CD14-positive monocyte (primary cell): ENCODE data around the gene CDKN2B-AS1. TPM values are rescaled to one million over a fixed set of nuclear protein-coding genes. Genes with fewer than 3 reads are reported as not detected.

Experiments used
- DNase-seq, 3 donors: peaks; one replicate each; pipeline ENCODE4 v3.0.0-alpha.2; 2011 to 2022
- H2AFZ ChIP-seq: 2 replicates; pipeline ENCODE4 v1.6.0; 2012; ENCODE audit warnings: mild to moderate bottlenecking, low read depth, low read length, inconsistent platforms; ENCODE audit not compliant: insufficient read depth, poor library complexity, severe bottlenecking
- H3K27ac ChIP-seq, 2 donors: 1 replicate in 1 of 2; 2 replicates in 1 of 2; pipeline ENCODE4 v1.5.1; 2012 to 2013; ENCODE audit warnings: low read length in 2 of 2, control low read depth in 1 of 2, inconsistent platforms in 1 of 2, low read depth in 1 of 2, mild to moderate bottlenecking in 1 of 2
- H3K27me3 ChIP-seq, 2 donors: one replicate each; pipeline versions ENCODE4 v1.6.0 to v1.6.1; 2011 to 2013; ENCODE audit warnings: low read length in 2 of 2; ENCODE audit not compliant: control insufficient read depth in 2 of 2, insufficient read depth in 2 of 2
- H3K36me3 ChIP-seq, 2 donors: replicated peaks in 1 of 2; 1 replicate in 1 of 2; 2 replicates in 1 of 2; pipeline versions ENCODE4 v1.5.1 to v1.6.1; 2012 to 2013; ENCODE audit warnings: low read length in 2 of 2, control low read depth in 1 of 2, inconsistent platforms in 1 of 2, mild to moderate bottlenecking in 1 of 2; ENCODE audit not compliant: insufficient read depth in 2 of 2, control insufficient read depth in 1 of 2
- H3K4me1 ChIP-seq, 2 donors: 1 replicate in 1 of 2; 2 replicates in 1 of 2; pipeline versions ENCODE4 v1.5.1 to v1.6.1; 2012 to 2013; ENCODE audit warnings: low read length in 2 of 2, control low read depth in 1 of 2, inconsistent platforms in 1 of 2, mild to moderate bottlenecking in 1 of 2, moderate library complexity in 1 of 2; ENCODE audit not compliant: insufficient read depth in 2 of 2, control insufficient read depth in 1 of 2
- H3K4me2 ChIP-seq: replicated peaks from 2 replicates; pipeline ENCODE3; 2012; ENCODE audit warnings: low read length, moderate library complexity, mild to moderate bottlenecking; ENCODE audit not compliant: poor library complexity, severe bottlenecking; ENCODE audit errors: extremely low read depth
- H3K4me3 ChIP-seq, 3 experiments: fragments of 200-600 bp in 1 of 3; sonication (generic) in 1 of 3; replicated peaks in 1 of 3; 1 replicate in 2 of 3; 2 replicates in 1 of 3; pipeline ENCODE4 v1.5.1; 2011 to 2013; ENCODE audit warnings: low read length in 3 of 3, mild to moderate bottlenecking in 3 of 3, control low read depth in 2 of 3, low read depth in 2 of 3, inconsistent platforms in 1 of 3, moderate library complexity in 1 of 3
- H3K79me2 ChIP-seq: 2 replicates; pipeline ENCODE4 v1.6.0; 2012; ENCODE audit warnings: mild to moderate bottlenecking, control low read depth, inconsistent platforms, low read length, moderate library complexity; ENCODE audit not compliant: insufficient read depth
- H3K9ac ChIP-seq: 2 replicates; pipeline ENCODE4 v1.6.0; 2017; ENCODE audit warnings: low read length, mild to moderate bottlenecking; ENCODE audit not compliant: insufficient read depth, poor library complexity, severe bottlenecking
- H3K9me3 ChIP-seq, 2 donors: replicated peaks in 1 of 2; 1 replicate in 1 of 2; 2 replicates in 1 of 2; pipeline versions ENCODE4 v1.5.1 to v1.6.1; 2012 to 2013; ENCODE audit warnings: low read length in 2 of 2, control low read depth in 1 of 2; ENCODE audit not compliant: control insufficient read depth in 1 of 2, insufficient read depth in 1 of 2
- H4K20me1 ChIP-seq: 2 replicates; pipeline ENCODE4 v1.6.0; 2012; ENCODE audit warnings: mild to moderate bottlenecking, low read length, control low read depth, moderate library complexity; ENCODE audit not compliant: insufficient read depth
- H3K27ac Mint-ChIP-seq, 7 donors: one replicate each; pipeline ENCODE4 v1.8.0; 2020; ENCODE audit warnings: mild to moderate bottlenecking in 7 of 7, mixed read lengths in 7 of 7, moderate library complexity in 6 of 7, inconsistent platforms in 2 of 7
- H3K27me3 Mint-ChIP-seq, 3 donors: one replicate each; pipeline ENCODE4 v1.8.0; 2021 to 2022; ENCODE audit warnings: low read depth in 3 of 3, mild to moderate bottlenecking in 3 of 3, mixed read lengths in 3 of 3, moderate library complexity in 3 of 3, inconsistent platforms in 1 of 3
- H3K36me3 Mint-ChIP-seq, 2 donors: one replicate each; pipeline ENCODE4 v1.8.0; 2020; ENCODE audit warnings: mixed read lengths in 2 of 2, inconsistent platforms in 1 of 2, mild to moderate bottlenecking in 1 of 2
- H3K4me1 Mint-ChIP-seq: one replicate; pipeline ENCODE4 v1.8.0; 2020; ENCODE audit warnings: mild to moderate bottlenecking, mixed read lengths
- H3K4me3 Mint-ChIP-seq, 2 donors: one replicate each; pipeline ENCODE4 v1.8.0; 2020; ENCODE audit warnings: mild to moderate bottlenecking in 2 of 2, mixed read lengths in 2 of 2, moderate library complexity in 1 of 2
- H3K9me3 Mint-ChIP-seq, 7 donors: one replicate each; pipeline ENCODE4 v1.8.0; 2020 to 2022; ENCODE audit warnings: mixed read lengths in 7 of 7, mild to moderate bottlenecking in 6 of 7, moderate library complexity in 6 of 7, inconsistent platforms in 2 of 7
- WGBS: methylation state at CpG from one replicate; pipeline ENCODE4 v1.1.5; 2013; ENCODE audit warnings: missing lambda C conversion rate; ENCODE audit not compliant: insufficient coverage; 5-methylcytosine and 5-hydroxymethylcytosine counted together
- intact Hi-C, 2 donors: fragments of 100-400 bp; cut with micrococcal nuclease; formaldehyde crosslinking; loops; one replicate each; pipeline versions ENCODE4 v1.15.0 to v1.15.1; 2023
- polyA plus RNA-seq, 3 donors: library from polyadenylated mRNA; depleted of rRNA in 1 of 3; unstranded in 2 of 3; stranded (reverse) in 1 of 3; fragments of 300-500 nt in 2 of 3; fragments of >200 nt in 1 of 3; fragmentation: Illumina TruSeq in 2 of 3; gene quantifications; 1 replicate in 2 of 3; 2 replicates in 1 of 3; pipeline ENCODE4 v1.2.3, GENCODE V29; 2012 to 2021
- TF ChIP-seq, protein P1 (sequence below): fragments of 200-600 bp; IDR thresholded peaks from one replicate; pipeline ENCODE4 v1.8.0; 2022; ENCODE audit warnings: antibody characterized with exemption, mild to moderate bottlenecking

Gene CDKN2B-AS1
- polyA plus RNA-seq, 3 donors: 0.35 to 0.55 (median 0.50) TPM

DNA sequence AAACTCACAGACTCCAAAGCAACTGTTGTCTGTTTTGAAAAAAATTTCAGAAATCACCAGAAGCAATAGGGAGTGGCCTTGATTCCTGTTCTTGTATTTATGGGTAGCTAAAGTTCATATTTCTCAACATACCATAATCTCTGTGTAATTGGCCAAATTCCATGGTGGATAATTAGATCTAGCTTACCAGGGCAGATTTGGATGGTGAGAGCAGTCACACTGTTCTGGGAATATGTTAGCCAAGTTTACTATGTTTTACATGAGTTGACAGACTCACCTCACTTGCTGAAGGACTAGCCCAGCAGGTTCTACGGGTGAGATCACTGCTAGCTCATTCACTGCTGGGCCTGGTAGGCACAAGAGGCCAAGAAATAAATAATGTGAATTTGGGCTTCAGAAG, 47.2 kb downstream of the CDKN2B-AS1 start:
- H3K27ac ChIP-seq: no peak overlapping the region
- no peak overlapping the region for H3K4me3 Mint-ChIP-seq
- no peaks in the 10 kb centered on the region for H3K36me3 Mint-ChIP-seq
- H3K9ac ChIP-seq: no peak overlapping the region
- TF ChIP-seq, protein P1, sequence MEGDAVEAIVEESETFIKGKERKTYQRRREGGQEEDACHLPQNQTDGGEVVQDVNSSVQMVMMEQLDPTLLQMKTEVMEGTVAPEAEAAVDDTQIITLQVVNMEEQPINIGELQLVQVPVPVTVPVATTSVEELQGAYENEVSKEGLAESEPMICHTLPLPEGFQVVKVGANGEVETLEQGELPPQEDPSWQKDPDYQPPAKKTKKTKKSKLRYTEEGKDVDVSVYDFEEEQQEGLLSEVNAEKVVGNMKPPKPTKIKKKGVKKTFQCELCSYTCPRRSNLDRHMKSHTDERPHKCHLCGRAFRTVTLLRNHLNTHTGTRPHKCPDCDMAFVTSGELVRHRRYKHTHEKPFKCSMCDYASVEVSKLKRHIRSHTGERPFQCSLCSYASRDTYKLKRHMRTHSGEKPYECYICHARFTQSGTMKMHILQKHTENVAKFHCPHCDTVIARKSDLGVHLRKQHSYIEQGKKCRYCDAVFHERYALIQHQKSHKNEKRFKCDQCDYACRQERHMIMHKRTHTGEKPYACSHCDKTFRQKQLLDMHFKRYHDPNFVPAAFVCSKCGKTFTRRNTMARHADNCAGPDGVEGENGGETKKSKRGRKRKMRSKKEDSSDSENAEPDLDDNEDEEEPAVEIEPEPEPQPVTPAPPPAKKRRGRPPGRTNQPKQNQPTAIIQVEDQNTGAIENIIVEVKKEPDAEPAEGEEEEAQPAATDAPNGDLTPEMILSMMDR: no peak
- no peak for DNase-seq
- peaks cover 23 to 33% of the 10 kb centered on the region in 2 donors for H3K4me1 ChIP-seq
- H3K27me3 ChIP-seq: peaks cover 22 to 38% of the 10 kb centered on the region in 2 donors
- H3K79me2 ChIP-seq: no peaks in the 10 kb centered on the region
- H2AFZ ChIP-seq: no peak overlapping the region
- H3K27ac Mint-ChIP-seq: peak overlapping the region in 1 of 7 donors; percentile 50
- peaks cover 40% of the 10 kb centered on the region for H3K4me1 Mint-ChIP-seq
- no peaks in the 10 kb centered on the region for H4K20me1 ChIP-seq
- no peak overlapping the region for H3K4me3 ChIP-seq
- H3K27me3 Mint-ChIP-seq: peaks cover 15 to 20% (median 17%) of the 10 kb centered on the region in 3 donors
- no peaks in the 10 kb centered on the region for H3K9me3 Mint-ChIP-seq
- H3K36me3 ChIP-seq: no peaks in the 10 kb centered on the region
- no peak overlapping the region for H3K4me2 ChIP-seq
- intact Hi-C loops: no loop called here
- H3K9me3 ChIP-seq: no peaks in the 10 kb centered on the region
- WGBS: no CpG with 5 or more reads among the region's 1 CpG

DNA sequence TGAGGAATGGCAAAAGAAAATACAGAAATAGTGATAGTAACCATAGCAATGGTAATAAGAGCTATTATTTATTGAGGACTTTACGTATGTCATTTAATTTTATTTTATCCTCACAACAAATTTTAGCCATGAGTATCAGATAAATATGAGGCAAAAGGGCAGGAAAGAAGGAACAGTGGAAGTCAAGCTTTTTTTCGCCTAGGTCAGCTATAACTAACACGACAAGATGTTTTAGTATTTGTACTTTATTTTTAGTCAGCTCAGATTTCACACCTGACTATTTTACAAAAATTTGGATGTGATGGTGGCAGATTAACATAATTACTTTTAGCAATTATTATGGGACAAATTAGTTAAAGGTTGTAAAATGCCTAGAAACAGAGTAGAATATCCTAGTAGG, 49.3 kb downstream of the CDKN2B-AS1 start:
- H3K9ac ChIP-seq: no peak overlapping the region
- H3K4me1 Mint-ChIP-seq: peaks cover 25% of the 10 kb centered on the region
- H3K4me1 ChIP-seq: peaks cover 7 to 12% of the 10 kb centered on the region in 2 donors
- H3K79me2 ChIP-seq: no peaks in the 10 kb centered on the region
- no peak overlapping the region for H3K4me2 ChIP-seq
- TF ChIP-seq, protein P1: no peak
- H4K20me1 ChIP-seq: no peaks in the 10 kb centered on the region
- H3K4me3 Mint-ChIP-seq: no peak overlapping the region
- H3K27me3 Mint-ChIP-seq: peaks cover 18 to 20% (median 20%) of the 10 kb centered on the region in 3 donors
- no peak overlapping the region for H3K27ac Mint-ChIP-seq
- no peak overlapping the region for H2AFZ ChIP-seq
- no peak overlapping the region for H3K4me3 ChIP-seq
- no peaks in the 10 kb centered on the region for H3K36me3 ChIP-seq
- no peak overlapping the region for H3K27ac ChIP-seq
- peaks cover 0 to 3% (median 0%) of the 10 kb centered on the region in 7 donors for H3K9me3 Mint-ChIP-seq
- intact Hi-C loops: no loop called here
- H3K36me3 Mint-ChIP-seq: peaks cover 0 to 5% of the 10 kb centered on the region in 2 donors
- H3K9me3 ChIP-seq: no peaks in the 10 kb centered on the region
- no peak for DNase-seq
- WGBS: no CpG with 5 or more reads among the region's 3 CpGs
- peaks cover 22 to 41% of the 10 kb centered on the region in 2 donors for H3K27me3 ChIP-seq
